BE2C (cell line): Measurements from ENCODE around the gene GJB1.

Source experiments
- DNase-seq: peaks from one replicate; pipeline ENCODE4 v3.0.0-alpha.2; 2020
- H3K27me3 ChIP-seq: fragments of 250-450 bp; sonication (Bioruptor Pico); 2 replicates; pipeline ENCODE4 v1.5.1; 2020; ENCODE audit warnings: mild to moderate bottlenecking
- H3K36me3 ChIP-seq: fragments of 250-450 bp; sonication (Bioruptor Pico); 2 replicates; pipeline ENCODE4 v1.5.1; 2020; ENCODE audit warnings: mild to moderate bottlenecking
- H3K4me1 ChIP-seq: fragments of 250-450 bp; sonication (Bioruptor Pico); 2 replicates; pipeline ENCODE4 v1.5.1; 2020
- H3K4me3 ChIP-seq: 2 replicates; pipeline ENCODE4 v1.5.1; 2011; ENCODE audit warnings: low read depth, low read length
- H3K9me3 ChIP-seq: fragments of 250-450 bp; sonication (Bioruptor Pico); 2 replicates; pipeline ENCODE4 v1.5.1; 2020
- CTCF ChIP-seq: IDR thresholded peaks from 2 replicates; pipeline ENCODE4 v1.5.1; 2012; ENCODE audit warnings: mild to moderate bottlenecking, low read depth, low read length

Gene GJB1

GRCh38 chrX:71224098-71224708 is 1.2 kb downstream of the GJB1 start:
- Histone ChIP-seq H3K9me3 (no peaks in the 10 kb centered on the region), H3K27me3 (no peaks in the 10 kb centered on the region), H3K4me3 (no peak overlapping the region), H3K36me3 (no peaks in the 10 kb centered on the region), H3K4me1 (no peaks in the 10 kb centered on the region)
- no peak for TF ChIP-seq CTCF
- no peak for DNase-seq

- DNase-seq, result no peak
- no peaks in the 10 kb centered on the region for H3K36me3 ChIP-seq
- H3K4me1 ChIP-seq, result no peaks in the 10 kb centered on the region
- TF ChIP-seq CTCF, result no peak
- H3K27me3 ChIP-seq, result no peaks in the 10 kb centered on the region
- no peaks in the 10 kb centered on the region for H3K9me3 ChIP-seq
- no peak overlapping the region for H3K4me3 ChIP-seq
Measured at GRCh38 chrX:71225009-71225408, 2.0 kb downstream of the GJB1 start.

- Histone ChIP-seq H3K4me1 (no peaks in the 10 kb centered on the region), H3K36me3 (no peaks in the 10 kb centered on the region), H3K27me3 (no peaks in the 10 kb centered on the region), H3K9me3 (no peaks in the 10 kb centered on the region), H3K4me3 (no peak overlapping the region)
- no peak for DNase-seq
- no peak for TF ChIP-seq CTCF
Measured at GRCh38 chrX:71225676-71226075, 2.7 kb downstream of the GJB1 start.

- Histone ChIP-seq H3K4me1 (no peaks in the 10 kb centered on the region), H3K9me3 (no peaks in the 10 kb centered on the region), H3K4me3 (no peak overlapping the region), H3K27me3 (no peaks in the 10 kb centered on the region), H3K36me3 (no peaks in the 10 kb centered on the region)
- DNase-seq, result no peak
- no peak; the same call in 1 of the 2 replicates for TF ChIP-seq CTCF
Measured at GRCh38 chrX:71227370-71228062, 4.5 kb downstream of the GJB1 start.

- Histone ChIP-seq H3K4me3 (no peak overlapping the region), H3K4me1 (no peaks in the 10 kb centered on the region), H3K9me3 (no peaks in the 10 kb centered on the region), H3K27me3 (no peaks in the 10 kb centered on the region), H3K36me3 (no peaks in the 10 kb centered on the region)
- DNase-seq, result no peak
- TF ChIP-seq CTCF, result no peak
Measured at GRCh38 chrX:71228063-71228642, 5.1 kb downstream of the GJB1 start.

GRCh38 chrX:71235482-71235881 is 12.5 kb downstream of the GJB1 start:
- H3K4me3 ChIP-seq, result no peak overlapping the region
- H3K9me3 ChIP-seq, result no peaks in the 10 kb centered on the region
- no peaks in the 10 kb centered on the region for H3K27me3 ChIP-seq
- no peaks in the 10 kb centered on the region for H3K4me1 ChIP-seq
- no peaks in the 10 kb centered on the region; the same call in 1 of the 2 replicates for H3K36me3 ChIP-seq
- no peak for DNase-seq
- TF ChIP-seq CTCF, result no peak
